ENCODE measurements around the gene ZDHHC18.

DNA sequence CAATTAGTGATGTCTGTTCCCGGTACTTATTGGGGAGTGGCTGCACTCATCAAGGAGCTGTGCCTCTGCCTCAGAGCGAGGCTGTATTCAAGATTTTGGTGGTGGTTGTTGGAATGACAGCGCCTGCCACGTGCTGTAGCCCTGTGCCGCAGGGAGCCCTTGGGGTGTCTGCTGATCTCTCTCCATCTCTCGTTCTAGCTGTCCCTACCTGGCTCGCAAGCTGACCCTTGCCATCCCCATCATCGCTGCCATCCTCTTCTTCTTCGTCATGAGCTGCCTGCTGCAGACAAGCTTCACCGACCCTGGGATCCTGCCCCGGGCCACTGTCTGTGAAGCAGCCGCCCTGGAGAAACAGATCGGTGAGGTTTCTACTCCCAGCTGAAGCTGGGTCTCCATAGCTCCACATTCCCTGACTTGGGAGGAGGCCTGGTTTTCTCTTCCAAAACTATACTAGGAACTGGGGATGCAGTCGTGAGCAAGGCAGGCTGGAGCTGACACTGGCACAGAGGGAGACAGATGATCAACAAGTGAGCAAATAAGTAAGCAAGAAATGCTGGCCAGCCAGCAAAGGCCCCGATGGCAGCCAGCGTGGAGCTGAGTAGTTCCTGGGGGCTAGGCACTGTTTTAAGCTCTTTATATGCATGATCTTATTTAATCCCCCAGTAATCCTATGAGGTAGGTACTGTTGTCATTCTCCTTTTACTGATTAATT, 5.9 kb downstream of the ZDHHC18 start:
- no peak for TF ChIP-seq EZH2phosphoT487 (IDR thresholded peaks at IDR 0.05; ENCODE audit: low read depth)
- TF ChIP-seq, protein P1, sequence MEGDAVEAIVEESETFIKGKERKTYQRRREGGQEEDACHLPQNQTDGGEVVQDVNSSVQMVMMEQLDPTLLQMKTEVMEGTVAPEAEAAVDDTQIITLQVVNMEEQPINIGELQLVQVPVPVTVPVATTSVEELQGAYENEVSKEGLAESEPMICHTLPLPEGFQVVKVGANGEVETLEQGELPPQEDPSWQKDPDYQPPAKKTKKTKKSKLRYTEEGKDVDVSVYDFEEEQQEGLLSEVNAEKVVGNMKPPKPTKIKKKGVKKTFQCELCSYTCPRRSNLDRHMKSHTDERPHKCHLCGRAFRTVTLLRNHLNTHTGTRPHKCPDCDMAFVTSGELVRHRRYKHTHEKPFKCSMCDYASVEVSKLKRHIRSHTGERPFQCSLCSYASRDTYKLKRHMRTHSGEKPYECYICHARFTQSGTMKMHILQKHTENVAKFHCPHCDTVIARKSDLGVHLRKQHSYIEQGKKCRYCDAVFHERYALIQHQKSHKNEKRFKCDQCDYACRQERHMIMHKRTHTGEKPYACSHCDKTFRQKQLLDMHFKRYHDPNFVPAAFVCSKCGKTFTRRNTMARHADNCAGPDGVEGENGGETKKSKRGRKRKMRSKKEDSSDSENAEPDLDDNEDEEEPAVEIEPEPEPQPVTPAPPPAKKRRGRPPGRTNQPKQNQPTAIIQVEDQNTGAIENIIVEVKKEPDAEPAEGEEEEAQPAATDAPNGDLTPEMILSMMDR (IDR thresholded peaks at IDR 0.05; ENCODE audit: low read depth, low read length): no peak

Data from OCI-LY3 (cell line).